K562 (cell line): ENCODE measurements around the gene MN1. TPM values are rescaled to one million over a fixed set of nuclear protein-coding genes. Genes with fewer than 3 reads are reported as not detected.

ENCODE experiments used
- ATAC-seq: fragments of 200-7000 bp; cut with Tn5 transposase; 3 replicates; pipeline ENCODE4 v1.9.1; 2020; ENCODE audit warnings: moderate library complexity
- BruUV-seq: library from RNA; stranded (reverse); fragments of 400-500 nt; replicated peaks from 2 replicates; lab custom pipeline; 2021; lab: Mats Ljungman, UMichigan
- CTCF ChIA-PET: fragments of 300-600 bp; formaldehyde crosslinking; extraction: SDS; loops from one replicate; lab custom pipeline; 2021; ENCODE audit warnings: low intra/inter-chr PET ratio; lab: Yijun Ruan, JAX
- POLR2A ChIA-PET: fragments of 300-600, 350-650 bp; sonication (Branson Sonifier 250); formaldehyde crosslinking; extraction: SDS; loops from one replicate; lab custom pipeline; 2021; ENCODE audit warnings: antibody characterized with exemption, inconsistent platforms; lab: Yijun Ruan, JAX
- DNase-seq, 4 experiments: peaks; one replicate each; pipeline versions ENCODE4 v3.0.0 to v3.0.0-alpha.2; 2011 to 2018; ENCODE audit warnings: low spot score in 3 of 4, mixed read lengths in 3 of 4; ENCODE audit errors: extremely low read depth in 1 of 4
- FAIRE-seq: peaks from 2 replicates; lab custom pipeline; 2011; peaks lifted over from hg19 to GRCh38; lab: Jason Lieb, UNC
- H2AFZ ChIP-seq: 2 replicates; pipeline ENCODE4 v1.6.0; 2011; ENCODE audit warnings: low read depth, low read length, control low read depth, inconsistent platforms
- H3K27ac ChIP-seq: fragments of 200-600 bp; 3 replicates; pipeline ENCODE4 v1.8.0; 2011; ENCODE audit warnings: low read depth, mild to moderate bottlenecking, control low read depth, inconsistent platforms, low read length, moderate library complexity, mixed read lengths; ENCODE audit errors: extremely low read depth
- H3K27me3 ChIP-seq, 2 experiments: fragments of 300-600 bp in 1 of 2; 2 replicates in 1 of 2; 3 replicates in 1 of 2; pipeline versions ENCODE4 v1.6.0 to v1.8.0; 2011; ENCODE audit warnings: inconsistent platforms in 2 of 2, low read length in 2 of 2, mild to moderate bottlenecking in 1 of 2, mixed read lengths in 1 of 2, moderate library complexity in 1 of 2; ENCODE audit not compliant: control insufficient read depth in 2 of 2, insufficient read depth in 2 of 2
- H3K36me3 ChIP-seq: fragments of 300-600 bp; 3 replicates; pipeline ENCODE4 v1.8.0; 2011; ENCODE audit warnings: mild to moderate bottlenecking, low read length, inconsistent platforms; ENCODE audit not compliant: control insufficient read depth, insufficient read depth
- H3K4me1 ChIP-seq, 2 experiments: fragments of 200-600 bp in 1 of 2; replicated peaks in 1 of 2; 2 replicates in 1 of 2; 3 replicates in 1 of 2; pipeline versions ENCODE4 v1.5.1 to v1.8.0; 2011; ENCODE audit warnings: inconsistent platforms in 2 of 2, low read length in 2 of 2, mild to moderate bottlenecking in 1 of 2, mixed read lengths in 1 of 2, moderate library complexity in 1 of 2; ENCODE audit not compliant: control insufficient read depth in 2 of 2, insufficient read depth in 2 of 2
- H3K4me2 ChIP-seq: 2 replicates; pipeline ENCODE4 v1.6.1; 2011; ENCODE audit warnings: low read length, control low read depth, inconsistent platforms, mixed read lengths; ENCODE audit not compliant: insufficient read depth
- H3K4me3 ChIP-seq: fragments of 200-600 bp; sonication (generic), shearing (Covaris generic); 2 replicates; pipeline ENCODE4 v1.5.1; 2016; ENCODE audit warnings: control low read depth, inconsistent platforms
- H3K79me2 ChIP-seq: fragments of 200-600 bp; 3 replicates; pipeline ENCODE4 v1.8.0; 2011; ENCODE audit warnings: low read length, inconsistent platforms; ENCODE audit not compliant: control insufficient read depth, insufficient read depth
- H3K9ac ChIP-seq, 2 experiments: 2 replicates each; pipeline versions ENCODE4 v1.6.0 to v1.6.1; 2011; ENCODE audit warnings: low read depth in 2 of 2, low read length in 2 of 2, control low read depth in 1 of 2, inconsistent platforms in 1 of 2, mild to moderate bottlenecking in 1 of 2, mixed read lengths in 1 of 2; ENCODE audit not compliant: insufficient read depth in 1 of 2
- H3K9me1 ChIP-seq: one replicate; pipeline ENCODE4 v1.6.0; 2011; ENCODE audit warnings: inconsistent platforms, mild to moderate bottlenecking, low read length, moderate library complexity; ENCODE audit not compliant: control insufficient read depth, insufficient read depth
- H3K9me3 ChIP-seq: replicated peaks from 2 replicates; pipeline ENCODE4 v1.5.1; 2011; ENCODE audit warnings: low read depth, low read length, inconsistent platforms; ENCODE audit not compliant: control insufficient read depth, insufficient read depth
- H4K20me1 ChIP-seq: replicated peaks from 2 replicates; pipeline ENCODE4 v1.6.1; 2011; ENCODE audit warnings: low read length, inconsistent platforms, mixed read lengths; ENCODE audit not compliant: control insufficient read depth, insufficient read depth
- GABPA ChIP-seq: fragments of 200-800 bp; sonication (Bioruptor generic); conservative IDR thresholded peaks from 2 replicates; pipeline ENCODE4 v1.6.1; 2016; ENCODE audit warnings: low read depth, missing genetic modification characterization, missing compliant biosample characterization
- HDAC8 ChIP-seq: fragments of 450-650 bp; IDR thresholded peaks from 2 replicates; pipeline ENCODE4 v1.6.1; 2016; ENCODE audit warnings: mild to moderate bottlenecking, missing genetic modification characterization, moderate library complexity, missing compliant biosample characterization
- HNRNPLL ChIP-seq: fragments of 200-400 bp; formaldehyde crosslinking; IDR thresholded peaks from 2 replicates; pipeline ENCODE4 v1.6.1; 2017; ENCODE audit warnings: low read length, low read depth, mild to moderate bottlenecking; ENCODE audit not compliant: poor library complexity, severe bottlenecking
- SMC3 ChIP-seq: conservative IDR thresholded peaks from 2 replicates; pipeline ENCODE4 v1.6.1; 2011; ENCODE audit warnings: low read depth, low read length, improper control_type of control experiment; ENCODE audit not compliant: insufficient read depth
- ZBTB40 ChIP-seq, 2 experiments: fragments of 450-650 bp in 1 of 2; sonication (generic) in 1 of 2; formaldehyde crosslinking in 1 of 2; IDR thresholded peaks; 2 replicates each; pipeline versions ENCODE4 v1.7.1 to v1.9.0; 2016 to 2022; ENCODE audit warnings: inconsistent platforms in 1 of 2, mild to moderate bottlenecking in 1 of 2, missing genetic modification reagents in 1 of 2
- ZNF184 ChIP-seq: sonication (generic); formaldehyde crosslinking; IDR thresholded peaks from 2 replicates; pipeline ENCODE4 v1.5.0; 2020; ENCODE audit warnings: missing genetic modification reagents
- ZNF263 ChIP-seq: sonication (generic); formaldehyde crosslinking; IDR thresholded peaks from 2 replicates; pipeline ENCODE4 v1.8.0; 2022; ENCODE audit warnings: mild to moderate bottlenecking, missing genetic modification reagents, borderline replicate concordance
- WGBS: fragments of 100-300 bp; shearing (Covaris generic); methylation state at CpG from one replicate; pipeline ENCODE4 v1.1.6; 2016; ENCODE audit warnings: low coverage, mixed read lengths; ENCODE audit not compliant: insufficient coverage; ENCODE audit errors: missing lambda C conversion rate; 5-methylcytosine and 5-hydroxymethylcytosine counted together
- in situ Hi-C: fragments of 300-500 bp; cut with MboI; formaldehyde crosslinking; loops from 4 replicates; pipeline ENCODE4 v1.15.0; 2018; ENCODE audit warnings: inconsistent platforms, mixed read lengths
- intact Hi-C: fragments of 100-400 bp; cut with micrococcal nuclease; formaldehyde crosslinking; loops from 2 replicates; pipeline ENCODE4 v1.14.2; 2022
- polyA plus RNA-seq, 8 experiments: library from polyadenylated mRNA; depleted of rRNA in 4 of 8; stranded (reverse) in 5 of 8; unstranded in 3 of 8; fragments of >200 nt; fragmentation: Nextera tagmentation in 2 of 8; fragmentation: Illumina TruSeq in 1 of 8; extraction: Ambion mirVana in 2 of 8; extraction: Trizol in 1 of 8; gene quantifications; 2 replicates each; pipeline versions ENCODE4 v1.2.1 to v1.2.3, GENCODE V29; 2011 to 2014; ENCODE audit warnings: inconsistent platforms in 1 of 8, missing spikeins in 1 of 8
- total RNA-seq, 7 experiments: library from RNA; depleted of rRNA in 6 of 7; stranded (reverse); fragments of >200 nt in 6 of 7; fragmentation: Illumina TruSeq in 2 of 7; extraction: Trizol in 2 of 7; gene quantifications; 2 replicates each; pipeline versions ENCODE4 v1.2.1 to v1.2.3, GENCODE V29; 2011 to 2021; ENCODE audit warnings: low replicate concordance in 1 of 7
- TF ChIP-seq, protein P1 (sequence below): sonication (generic); formaldehyde crosslinking; IDR thresholded peaks from 2 replicates; pipeline ENCODE4 v1.8.1; 2022; ENCODE audit warnings: missing genetic modification reagents

The MN1 gene
- total and polyA plus RNA-seq, 9 of the 15 experiments (the other 6 are each of a cell fraction or from before 2014, with no cell fraction given): under 0.01 to 0.05 (median 0.03) TPM; not detected in 5

- Histone ChIP-seq H3K4me2 (no peak overlapping the region), H3K9ac (no peak overlapping the region), H3K9me3 (no peaks in the 10 kb centered on the region), H3K36me3 (no peaks in the 10 kb centered on the region), H3K27ac (no peak overlapping the region), H3K27me3 (no peaks in the 10 kb centered on the region), H3K4me3 (no peak overlapping the region), H4K20me1 (no peaks in the 10 kb centered on the region), H3K4me1 (peaks cover 8 to 12% of the 10 kb centered on the region in 2 experiments; a peak in 4 of 5 replicates), H2AFZ (no peak overlapping the region), H3K9me1 (no peaks in the 10 kb centered on the region), H3K79me2 (no peaks in the 10 kb centered on the region)
- ChIA-PET POLR2A (interaction anchor here (0.7 kb wide), 1 partner anchor 43 kb away, joined by 3 read pairs; no protein-coding TSS in a partner anchor), CTCF (no interaction called here)
- no peak for FAIRE-seq
- ATAC-seq: no peak
- intact Hi-C loops: no loop called here
- no TSS peak for BruUV-seq
- in situ Hi-C loops: no loop called here
- WGBS: 69% methylated on average over 9 of the region's 13 CpGs
- DNase-seq: no peak
- TF ChIP-seq GABPA (tag): no peak
- TF ChIP-seq SMC3: no peak
- no peak for TF ChIP-seq HNRNPLL
- no peak for TF ChIP-seq ZNF263 (CRISPR knock-in tag)
- TF ChIP-seq, protein P1, sequence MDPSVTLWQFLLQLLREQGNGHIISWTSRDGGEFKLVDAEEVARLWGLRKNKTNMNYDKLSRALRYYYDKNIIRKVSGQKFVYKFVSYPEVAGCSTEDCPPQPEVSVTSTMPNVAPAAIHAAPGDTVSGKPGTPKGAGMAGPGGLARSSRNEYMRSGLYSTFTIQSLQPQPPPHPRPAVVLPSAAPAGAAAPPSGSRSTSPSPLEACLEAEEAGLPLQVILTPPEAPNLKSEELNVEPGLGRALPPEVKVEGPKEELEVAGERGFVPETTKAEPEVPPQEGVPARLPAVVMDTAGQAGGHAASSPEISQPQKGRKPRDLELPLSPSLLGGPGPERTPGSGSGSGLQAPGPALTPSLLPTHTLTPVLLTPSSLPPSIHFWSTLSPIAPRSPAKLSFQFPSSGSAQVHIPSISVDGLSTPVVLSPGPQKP (CRISPR knock-in tag): no peak
- no peak for TF ChIP-seq ZNF184 (CRISPR knock-in tag)
- no peak for TF ChIP-seq ZBTB40 (IDR thresholded peaks at IDR 0.05)
- no peak for TF ChIP-seq ZBTB40 (CRISPR knock-in tag; IDR thresholded peaks at IDR 0.05)
- no peak for TF ChIP-seq HDAC8 (tag)
Observed at GRCh38 chr22:27839057-27839660, 37.6 kb upstream of the MN1 start.
